ENCODE measurements around the gene THBS4.
"Not testable (repeated sequence)": the region's sequence is repeated elsewhere in the genome, so short reads cannot be mapped to it uniquely, and the experiment has no call there.

THBS4 gene

DNA sequence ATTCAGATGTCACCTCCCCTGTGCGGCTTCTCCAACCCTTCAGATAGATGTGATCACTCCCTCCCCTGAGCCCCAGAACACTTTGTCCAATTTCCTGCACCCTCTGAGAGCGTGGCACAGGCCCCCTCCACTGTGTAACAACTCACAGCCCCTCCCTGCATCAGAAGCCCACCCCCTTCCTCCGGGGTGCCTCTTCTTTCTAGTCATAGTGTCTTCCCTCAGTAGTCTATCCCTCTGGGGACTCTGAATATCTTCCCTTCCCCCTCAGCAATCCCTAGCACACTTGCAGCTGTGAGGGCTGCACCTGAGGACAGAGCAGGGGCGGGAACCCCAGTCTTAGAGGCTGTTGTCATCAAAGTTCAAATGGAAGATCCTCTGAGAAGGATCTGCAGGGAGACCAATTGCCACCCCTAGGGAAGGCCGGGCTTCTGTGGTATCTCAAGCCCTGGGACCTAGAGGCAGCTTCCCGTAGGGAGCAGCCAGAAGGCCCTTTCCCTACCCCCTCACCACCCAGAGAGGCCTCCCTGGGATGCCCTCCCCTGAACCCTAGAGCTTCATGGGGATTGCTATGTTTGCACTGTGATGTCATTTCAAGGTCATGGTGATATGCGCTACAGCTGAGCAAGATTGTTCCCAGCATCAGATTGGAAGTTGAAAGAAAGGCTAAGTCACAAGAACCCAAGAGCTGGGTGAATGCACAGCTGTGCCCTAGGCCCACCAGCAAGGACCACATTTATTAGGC is 70.7 kb downstream of the THBS4 start:
- no peak overlapping the region for H3K27ac ChIP-seq
- TF ChIP-seq, protein P1, sequence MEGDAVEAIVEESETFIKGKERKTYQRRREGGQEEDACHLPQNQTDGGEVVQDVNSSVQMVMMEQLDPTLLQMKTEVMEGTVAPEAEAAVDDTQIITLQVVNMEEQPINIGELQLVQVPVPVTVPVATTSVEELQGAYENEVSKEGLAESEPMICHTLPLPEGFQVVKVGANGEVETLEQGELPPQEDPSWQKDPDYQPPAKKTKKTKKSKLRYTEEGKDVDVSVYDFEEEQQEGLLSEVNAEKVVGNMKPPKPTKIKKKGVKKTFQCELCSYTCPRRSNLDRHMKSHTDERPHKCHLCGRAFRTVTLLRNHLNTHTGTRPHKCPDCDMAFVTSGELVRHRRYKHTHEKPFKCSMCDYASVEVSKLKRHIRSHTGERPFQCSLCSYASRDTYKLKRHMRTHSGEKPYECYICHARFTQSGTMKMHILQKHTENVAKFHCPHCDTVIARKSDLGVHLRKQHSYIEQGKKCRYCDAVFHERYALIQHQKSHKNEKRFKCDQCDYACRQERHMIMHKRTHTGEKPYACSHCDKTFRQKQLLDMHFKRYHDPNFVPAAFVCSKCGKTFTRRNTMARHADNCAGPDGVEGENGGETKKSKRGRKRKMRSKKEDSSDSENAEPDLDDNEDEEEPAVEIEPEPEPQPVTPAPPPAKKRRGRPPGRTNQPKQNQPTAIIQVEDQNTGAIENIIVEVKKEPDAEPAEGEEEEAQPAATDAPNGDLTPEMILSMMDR (conservative IDR thresholded peaks at IDR 0.05): no peak

DNA sequence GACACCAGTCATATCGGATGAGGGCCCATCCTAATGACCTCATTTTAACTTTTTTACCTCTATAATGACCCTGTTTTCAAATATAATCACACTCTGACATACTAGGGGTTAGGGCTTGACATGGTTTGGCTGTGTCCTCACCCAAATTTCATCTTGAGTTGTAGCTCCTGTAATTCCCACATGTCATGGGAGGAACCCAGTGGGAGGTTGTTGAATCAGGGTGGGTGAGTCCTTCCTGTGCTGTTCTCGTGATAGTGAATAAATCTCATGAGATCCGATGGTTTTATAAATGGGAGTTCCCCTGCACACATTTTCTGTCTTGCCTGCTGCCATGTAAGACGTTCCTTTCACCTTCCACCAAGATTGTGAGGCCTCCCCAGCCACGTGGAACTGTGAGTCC is 71.8 kb downstream of the THBS4 start:
- TF ChIP-seq, protein P1 (conservative IDR thresholded peaks at IDR 0.05): no peak
- H3K27ac ChIP-seq: no peak overlapping the region

DNA sequence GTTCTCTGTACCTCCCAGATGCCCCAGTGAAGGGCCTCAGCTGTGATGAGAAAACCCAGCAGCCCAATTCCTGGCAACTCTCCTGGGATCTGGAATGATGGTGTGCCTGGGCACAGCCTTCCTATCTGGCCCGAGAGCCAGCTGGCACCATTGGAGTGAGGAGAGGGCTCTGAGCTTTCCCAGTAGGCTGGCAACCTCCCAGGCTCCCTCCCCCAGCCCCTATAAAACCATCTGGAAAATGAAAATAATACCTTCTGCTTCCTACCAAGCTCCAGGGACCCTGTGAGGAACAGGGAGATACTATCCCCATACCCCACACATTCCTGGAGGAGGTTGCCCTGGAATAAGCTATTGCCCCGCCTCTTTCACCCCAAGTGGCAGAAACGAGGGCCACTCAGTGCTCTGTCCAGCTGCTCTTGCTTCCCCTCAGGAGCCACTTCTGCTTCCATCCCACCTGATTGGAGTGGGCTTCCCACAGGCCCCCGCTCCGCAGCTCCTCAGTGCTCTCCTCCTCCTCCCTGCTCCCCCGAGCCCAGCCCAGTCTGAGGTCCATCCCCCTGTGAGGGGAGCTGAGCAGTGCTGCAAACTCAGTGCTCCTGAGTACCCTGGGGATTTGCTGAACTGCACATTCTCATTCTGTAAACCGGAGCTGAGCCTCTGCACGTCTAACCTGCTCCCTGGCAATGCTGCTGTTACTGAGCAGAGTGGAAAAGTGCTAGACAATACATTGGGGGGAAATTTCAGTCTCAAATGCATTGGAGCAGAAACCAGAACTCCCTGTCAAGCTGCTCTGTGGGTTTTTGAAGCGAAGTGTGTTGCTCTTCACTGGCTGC is 74.7 kb downstream of the THBS4 start:
- no peak overlapping the region for H3K27ac ChIP-seq
- TF ChIP-seq, protein P1 (conservative IDR thresholded peaks at IDR 0.05): no peak

DNA sequence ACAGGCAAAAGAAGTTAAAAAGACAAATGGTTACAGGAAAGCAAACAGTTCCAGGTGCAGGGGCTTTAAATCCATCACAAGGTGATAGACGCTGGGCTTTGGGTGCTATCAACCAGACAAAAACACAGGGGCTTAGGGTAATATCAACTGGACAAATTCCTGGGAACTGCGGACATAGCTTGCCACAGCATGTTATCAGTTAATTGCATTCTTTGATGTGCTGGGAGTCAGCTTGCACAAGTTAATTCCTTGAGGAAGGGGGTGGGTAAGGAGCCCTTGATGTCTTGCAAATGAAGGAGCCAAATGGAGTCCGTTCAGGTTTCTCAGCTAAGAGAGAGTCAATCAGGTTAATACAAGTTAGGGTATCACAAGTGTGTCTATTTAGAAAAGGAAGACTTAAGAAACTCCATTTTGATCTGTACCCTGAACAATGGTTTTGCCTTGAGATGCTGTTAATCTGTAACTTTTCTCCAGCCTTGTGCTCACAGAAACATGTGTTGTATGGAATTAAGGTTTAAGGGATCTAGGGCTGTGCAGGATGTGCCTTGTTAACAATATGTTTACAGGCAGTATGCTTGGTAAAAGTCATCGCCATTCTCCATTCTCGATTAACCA is 76.3 kb downstream of the THBS4 start:
- H3K27ac ChIP-seq: not testable (repeated sequence)

DNA sequence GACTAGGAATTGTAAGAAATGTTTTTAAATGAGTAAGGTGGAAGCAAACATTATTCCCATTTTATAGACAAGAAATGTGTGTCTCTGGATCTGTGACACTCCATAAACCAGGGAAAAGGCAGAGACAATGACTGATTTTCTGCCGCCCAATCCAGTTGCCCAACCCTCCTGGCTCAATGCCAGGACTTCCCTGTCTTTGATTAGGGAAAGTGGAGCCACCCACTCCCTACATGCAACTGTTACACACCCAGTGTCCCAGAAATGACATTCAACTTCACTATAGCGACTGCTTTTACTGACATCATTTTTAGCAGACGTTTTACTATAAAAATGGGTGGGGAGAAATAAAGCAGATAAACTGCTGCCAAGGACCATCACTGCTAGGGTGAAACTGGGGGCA is 79.7 kb downstream of the THBS4 start:
- H3K27ac ChIP-seq: no peak overlapping the region
- TF ChIP-seq, protein P1 (conservative IDR thresholded peaks at IDR 0.05): no peak

DNA sequence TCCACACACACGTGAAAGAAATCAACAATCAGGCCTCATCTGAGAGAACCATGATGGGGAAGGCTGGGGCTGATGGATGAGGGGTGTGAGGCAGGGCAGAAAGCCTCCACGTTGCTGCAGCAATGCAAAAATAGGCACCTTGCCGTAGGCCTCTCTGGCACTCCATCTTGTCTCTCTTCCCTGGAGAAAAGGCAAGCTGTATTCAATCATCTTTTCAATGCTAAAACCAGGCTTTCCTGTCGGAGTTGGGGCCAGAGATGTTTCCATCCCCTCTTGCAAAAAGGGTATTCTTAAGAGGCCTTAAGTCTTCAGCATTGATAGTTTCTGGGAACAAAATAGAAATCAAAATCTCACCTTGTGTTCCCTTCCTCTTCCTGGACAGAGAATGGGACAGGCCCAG is 80.9 kb downstream of the THBS4 start:
- TF ChIP-seq, protein P1 (conservative IDR thresholded peaks at IDR 0.05): no peak
- H3K27ac ChIP-seq: no peak overlapping the region

DNA sequence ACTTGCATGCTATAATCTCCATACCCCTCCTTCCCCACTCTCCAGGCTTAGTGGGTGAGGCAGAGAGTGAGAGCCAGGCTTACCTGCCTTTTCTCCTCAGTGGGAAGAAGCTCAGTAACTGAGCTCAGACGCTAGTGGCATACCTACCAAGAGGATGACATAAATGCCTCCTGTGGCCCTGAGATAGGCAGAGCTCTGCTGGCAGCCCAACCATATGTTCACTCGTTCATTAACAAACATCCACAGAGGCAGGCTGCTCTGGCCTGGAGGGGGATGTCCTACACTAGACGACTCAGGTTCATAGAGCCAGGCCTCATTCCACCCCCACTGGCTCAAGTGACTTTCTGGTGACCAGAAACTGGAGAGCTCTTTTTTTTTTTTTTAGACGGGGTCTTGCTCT is 81.3 kb downstream of the THBS4 start:
- TF ChIP-seq, protein P1 (conservative IDR thresholded peaks at IDR 0.05): no peak
- H3K27ac ChIP-seq: no peak overlapping the region

Measured in VCaP (cell line).